Skin epidermis (tissue), 12 donors: ENCODE results near the gene GHRL.
"Not testable (repeated sequence)": the region's sequence is repeated elsewhere in the genome, so short reads cannot be mapped to it uniquely, and the experiment has no call there.

Source experiments
- H3K27ac ChIP-seq, 21 experiments: fragments of 200-600 bp; sonication (generic) in 11 of 21; one replicate each; pipeline ENCODE4 v1.5.0; 2020; ENCODE audit warnings: mild to moderate bottlenecking in 3 of 21, inconsistent platforms in 2 of 21, moderate library complexity in 2 of 21
- H3K4me3 ChIP-seq, 7 experiments: fragments of 200-600 bp; sonication (generic) in 2 of 7; one replicate each; pipeline ENCODE4 v1.5.0; 2020; ENCODE audit warnings: inconsistent platforms in 2 of 7, mild to moderate bottlenecking in 2 of 7, moderate library complexity in 1 of 7

The GHRL gene

GRCh38 chr3:10280177-10280529, 12.6 kb downstream of the GHRL start:
- Histone ChIP-seq H3K4me3 (no peak overlapping the region), H3K27ac (no peak overlapping the region)

GRCh38 chr3:10279384-10280176, 13.2 kb downstream of the GHRL start:
- H3K4me3 ChIP-seq = no peak overlapping the region
- H3K27ac ChIP-seq = no peak overlapping the region

GRCh38 chr3:10278501-10278900, 14.2 kb downstream of the GHRL start:
- Histone ChIP-seq H3K27ac (no peak overlapping the region), H3K4me3 (no peak overlapping the region)

- Histone ChIP-seq H3K4me3 (no peak overlapping the region), H3K27ac (no peak overlapping the region)
Observed at GRCh38 chr3:10277115-10277625, 15.6 kb downstream of the GHRL start.

- H3K27ac ChIP-seq = no peak overlapping the region
- H3K4me3 ChIP-seq = no peak overlapping the region
Observed at GRCh38 chr3:10274601-10275000, 18.1 kb downstream of the GHRL start.

- H3K4me3 ChIP-seq = no peak overlapping the region
- H3K27ac ChIP-seq = peak overlapping the region in 2 of 21 experiments; percentile 5 to 49
Observed at GRCh38 chr3:10273702-10274305, 18.9 kb downstream of the GHRL start.

- Histone ChIP-seq H3K4me3 (no peak overlapping the region), H3K27ac (peak overlapping the region in 1 of 21 experiments; percentile 49)
Observed at GRCh38 chr3:10272977-10273376, 19.8 kb downstream of the GHRL start.

GRCh38 chr3:10272476-10272875, 20.3 kb downstream of the GHRL start:
- H3K27ac ChIP-seq, H3K4me3 ChIP-seq: not testable (repeated sequence)

- Histone ChIP-seq H3K27ac (no peak overlapping the region), H3K4me3 (no peak overlapping the region)
Observed at GRCh38 chr3:10269443-10269842, 23.3 kb downstream of the GHRL start.

GRCh38 chr3:10268930-10269329, 23.8 kb downstream of the GHRL start:
- no peak overlapping the region for H3K4me3 ChIP-seq
- H3K27ac ChIP-seq = no peak overlapping the region

GRCh38 chr3:10268116-10268515, 24.6 kb downstream of the GHRL start:
- H3K27ac ChIP-seq = no peak overlapping the region
- no peak overlapping the region for H3K4me3 ChIP-seq

- not testable (repeated sequence) for H3K4me3 ChIP-seq, H3K27ac ChIP-seq
Observed at GRCh38 chr3:10266936-10267335, 25.8 kb downstream of the GHRL start.

GRCh38 chr3:10265833-10266232, 26.9 kb downstream of the GHRL start:
- H3K27ac ChIP-seq = no peak overlapping the region
- no peak overlapping the region for H3K4me3 ChIP-seq

GRCh38 chr3:10263646-10264363, 28.9 kb downstream of the GHRL start:
- peak overlapping the region in 7 of 21 experiments; percentile 27 to 53 (median 45) for H3K27ac ChIP-seq
- no peak overlapping the region for H3K4me3 ChIP-seq

GRCh38 chr3:10262027-10262426, 30.7 kb downstream of the GHRL start:
- H3K27ac ChIP-seq = peak overlapping the region in 1 of 21 experiments; percentile 24
- H3K4me3 ChIP-seq = no peak overlapping the region

- no peak overlapping the region for H3K27ac ChIP-seq
- H3K4me3 ChIP-seq = no peak overlapping the region
Observed at GRCh38 chr3:10260211-10260701, 32.5 kb downstream of the GHRL start.

- Histone ChIP-seq H3K27ac (no peak overlapping the region), H3K4me3 (no peak overlapping the region)
Observed at GRCh38 chr3:10259798-10260197, 32.9 kb downstream of the GHRL start.

GRCh38 chr3:10259036-10259435, 33.7 kb downstream of the GHRL start:
- no peak overlapping the region for H3K27ac ChIP-seq

GRCh38 chr3:10255835-10256234, 36.9 kb downstream of the GHRL start:
- no peak overlapping the region for H3K27ac ChIP-seq
- no peak overlapping the region for H3K4me3 ChIP-seq

More at GRCh38 chr3:10259036-10259435, 33.7 kb downstream of the GHRL start:
- no peak overlapping the region for H3K4me3 ChIP-seq

GRCh38 chr3:10253731-10254130, 39.0 kb downstream of the GHRL start:
- Histone ChIP-seq H3K27ac (no peak overlapping the region), H3K4me3 (no peak overlapping the region)
